ENCODE results near the gene TSKU.

TSKU gene

DNA sequence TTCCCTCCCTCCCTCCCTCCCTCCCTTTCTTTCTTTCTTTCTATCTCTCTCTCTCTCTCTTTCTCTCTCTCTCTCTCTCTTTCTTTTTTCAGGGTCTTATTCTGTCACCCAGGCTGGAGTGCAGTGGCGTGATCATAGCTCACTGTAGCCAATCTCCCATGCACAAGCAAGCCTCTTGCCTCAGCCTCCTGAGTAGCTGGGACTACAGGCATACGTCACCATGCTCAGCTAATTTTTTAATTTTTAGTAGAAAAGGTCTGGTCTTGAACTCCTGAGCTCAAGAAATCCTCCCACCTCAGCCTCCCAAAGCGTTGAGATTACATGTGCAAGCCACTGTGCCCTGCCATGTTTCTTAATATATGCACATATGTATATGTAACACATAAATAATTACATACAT lies 19.0 kb downstream of the TSKU start:
- H3K4me3 Mint-ChIP-seq, result no peak overlapping the region
- ATAC-seq (replicated peaks) (no peak), DNase-seq (no peak)
- no peaks in the 10 kb centered on the region for H3K36me3 Mint-ChIP-seq
- H3K27me3 Mint-ChIP-seq, result peaks cover 44 to 48% of the 10 kb centered on the region in 2 donors
- H3K9me3 Mint-ChIP-seq, result no peaks in the 10 kb centered on the region
- peaks cover 4 to 9% of the 10 kb centered on the region in 2 donors for H3K4me1 Mint-ChIP-seq
- no peak overlapping the region for H3K27ac Mint-ChIP-seq

DNA sequence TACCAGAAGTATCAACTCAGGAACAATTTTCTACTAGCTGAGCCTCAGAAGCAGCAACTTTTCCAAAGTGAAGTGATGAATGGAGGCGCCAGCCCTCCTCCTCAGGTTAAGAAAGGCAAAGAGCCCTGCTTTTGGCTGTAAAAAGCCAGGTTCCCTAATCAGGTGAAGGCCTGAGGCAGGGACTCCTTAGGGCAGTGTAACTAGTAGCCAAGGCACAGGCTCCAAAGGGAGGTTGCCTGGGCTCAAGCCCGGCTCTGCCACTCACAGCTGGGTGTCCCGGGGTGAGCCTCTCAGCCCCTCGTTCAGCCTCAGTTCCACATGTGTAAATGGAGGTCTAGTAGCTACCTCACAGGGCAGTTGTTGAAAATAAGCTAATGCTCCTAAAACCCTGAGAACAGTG lies 19.5 kb downstream of the TSKU start:
- no peaks in the 10 kb centered on the region for H3K9me3 Mint-ChIP-seq
- no peak for ATAC-seq (replicated peaks)
- H3K27me3 Mint-ChIP-seq, result peaks cover 44 to 52% of the 10 kb centered on the region in 2 donors
- peaks cover 6 to 13% of the 10 kb centered on the region in 2 donors for H3K4me1 Mint-ChIP-seq
- H3K4me3 Mint-ChIP-seq, result no peak overlapping the region
- no peak for DNase-seq
- no peaks in the 10 kb centered on the region for H3K36me3 Mint-ChIP-seq
- no peak overlapping the region for H3K27ac Mint-ChIP-seq

DNA sequence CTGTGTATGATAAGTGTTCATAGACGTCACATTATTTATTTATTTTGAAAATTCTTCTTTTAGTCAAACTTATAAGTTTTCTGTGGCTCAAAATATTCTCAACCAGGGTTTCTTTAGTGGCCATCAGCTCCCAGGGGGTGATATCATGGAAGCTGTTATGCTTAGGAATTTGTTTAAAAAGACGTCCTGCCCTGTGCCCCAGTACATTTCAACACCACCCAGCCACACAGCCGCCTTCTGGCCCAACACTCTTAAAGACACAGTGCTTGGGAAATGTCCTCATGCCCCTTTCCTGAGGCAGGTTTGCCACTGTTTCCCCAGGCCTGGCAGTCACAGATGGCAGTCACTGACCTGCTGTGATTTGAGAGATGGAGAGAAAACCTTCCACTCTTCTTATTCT lies 19.9 kb downstream of the TSKU start:
- Mint-ChIP-seq H3K36me3 (no peaks in the 10 kb centered on the region), H3K27me3 (peaks cover 45 to 56% of the 10 kb centered on the region in 2 donors), H3K4me1 (peaks cover 6 to 14% of the 10 kb centered on the region in 2 donors), H3K9me3 (no peaks in the 10 kb centered on the region), H3K27ac (no peak overlapping the region), H3K4me3 (no peak overlapping the region)
- DNase-seq (no peak), ATAC-seq (replicated peaks) (no peak)

DNA sequence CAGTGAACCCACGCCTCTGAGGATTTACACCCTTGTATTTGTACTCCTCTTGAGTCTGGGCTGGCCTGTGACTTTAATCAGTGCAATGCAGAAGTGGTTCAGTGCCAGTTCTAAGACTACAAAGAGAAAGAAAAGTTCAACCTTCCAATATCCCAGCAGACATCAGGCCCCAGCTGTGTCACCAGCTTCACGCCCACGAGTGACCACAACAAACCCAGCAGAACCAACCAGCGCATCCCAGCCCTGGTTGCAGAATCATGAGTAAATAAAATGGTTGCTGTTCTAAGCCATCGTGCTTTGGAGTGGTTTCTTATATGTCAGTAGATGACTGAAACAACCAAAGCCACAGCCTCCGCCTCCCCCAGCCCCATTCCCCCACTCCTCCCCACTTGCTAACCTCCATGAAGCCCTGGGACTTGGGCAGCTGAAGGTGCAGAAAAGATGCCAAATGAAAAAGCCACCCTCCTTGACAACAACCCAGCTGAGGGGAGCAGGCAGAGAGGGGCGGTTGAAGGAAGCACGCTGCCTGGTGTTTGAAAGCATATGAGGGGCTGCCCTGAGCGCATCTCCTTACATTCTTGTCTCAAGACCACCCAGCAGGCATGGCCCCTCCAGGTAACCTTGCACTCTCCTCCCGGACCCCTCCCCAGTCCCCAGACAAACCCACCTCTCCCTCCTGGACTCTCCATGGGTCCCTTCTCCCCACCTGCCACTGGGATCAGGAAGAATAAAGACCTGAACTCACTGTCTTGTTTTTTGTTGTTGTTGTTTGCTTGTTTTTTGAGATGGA lies 20.9 kb downstream of the TSKU start:
- DNase-seq (no peak), ATAC-seq (replicated peaks) (peak in 1 of 2 donors; percentile 23)
- no peak overlapping the region for H3K4me3 Mint-ChIP-seq
- H3K27ac Mint-ChIP-seq, result no peak overlapping the region
- H3K9me3 Mint-ChIP-seq, result no peaks in the 10 kb centered on the region
- no peaks in the 10 kb centered on the region for H3K36me3 Mint-ChIP-seq
- H3K4me1 Mint-ChIP-seq, result peaks cover 4 to 14% of the 10 kb centered on the region in 2 donors
- peaks cover 47 to 63% of the 10 kb centered on the region in 2 donors for H3K27me3 Mint-ChIP-seq

DNA sequence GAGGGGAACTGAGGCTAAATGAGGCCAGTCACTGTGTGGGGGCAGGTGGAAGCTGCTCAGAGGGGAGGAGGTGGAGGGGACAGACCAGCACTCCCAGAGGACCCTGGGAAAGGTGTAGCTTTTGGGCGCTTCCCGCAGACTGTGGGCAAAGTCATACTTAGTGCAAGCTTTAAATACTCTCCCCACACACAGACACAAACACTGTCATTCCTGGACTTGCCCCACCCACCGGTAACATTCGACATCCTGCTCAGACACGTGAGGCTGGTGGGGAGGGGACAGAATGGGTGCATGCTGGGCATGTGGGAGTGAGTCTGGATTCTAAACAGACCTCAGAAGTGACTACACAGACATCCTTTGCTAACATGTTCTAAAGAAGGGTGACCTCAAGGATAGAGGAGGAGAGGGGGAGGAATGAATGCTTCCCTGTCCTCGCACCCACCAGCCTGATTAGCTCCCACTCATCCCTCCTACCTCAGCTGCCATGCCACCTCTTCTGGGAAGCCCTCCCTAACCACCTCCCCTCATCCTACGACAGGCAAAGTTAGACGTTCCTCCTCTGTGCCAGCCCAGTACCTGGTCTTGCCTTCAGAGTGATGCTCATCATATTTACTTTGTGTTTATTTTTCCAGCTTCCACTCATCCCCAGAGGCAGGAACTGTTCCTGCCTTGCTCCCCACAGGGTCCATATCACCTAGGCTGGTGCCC lies 22.2 kb downstream of the TSKU start:
- no peaks in the 10 kb centered on the region for H3K36me3 Mint-ChIP-seq

DNA sequence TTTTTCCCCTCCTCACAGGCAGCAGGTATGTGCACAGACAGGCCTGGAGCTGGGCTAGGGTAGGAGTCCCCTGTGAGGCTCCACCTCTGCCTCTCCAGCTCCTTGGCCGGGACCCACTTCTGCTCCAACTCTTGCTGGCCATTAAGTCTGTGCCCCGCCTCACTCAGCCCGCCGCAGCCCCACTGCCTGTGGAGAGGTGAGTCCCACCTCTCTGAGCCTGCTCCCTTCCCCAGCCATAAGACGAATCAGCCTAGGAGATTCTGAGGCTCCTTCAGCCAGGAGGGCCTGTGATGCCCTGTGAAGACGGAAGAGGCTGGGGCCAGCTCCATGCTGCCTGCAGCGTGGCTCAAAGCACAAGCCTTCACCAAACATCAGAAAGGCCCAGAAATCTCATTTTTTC lies 23.0 kb downstream of the TSKU start:
- no peak overlapping the region for H3K27ac Mint-ChIP-seq
- no peak overlapping the region for H3K4me3 Mint-ChIP-seq
- H3K36me3 Mint-ChIP-seq, result no peaks in the 10 kb centered on the region
- H3K27me3 Mint-ChIP-seq, result peaks cover 43 to 59% of the 10 kb centered on the region in 2 donors
- DNase-seq (no peak), ATAC-seq (replicated peaks) (no peak)
- no peaks in the 10 kb centered on the region for H3K9me3 Mint-ChIP-seq
- H3K4me1 Mint-ChIP-seq, result peaks cover 7 to 12% of the 10 kb centered on the region in 2 donors

More for the DNA sequence above, 22.2 kb downstream of the TSKU start:
- DNase-seq (no peak), ATAC-seq (replicated peaks) (peak in 1 of 2 donors; percentile 22)
- H3K27me3 Mint-ChIP-seq, result peaks cover 43 to 59% of the 10 kb centered on the region in 2 donors
- peaks cover 5 to 8% of the 10 kb centered on the region in 2 donors for H3K4me1 Mint-ChIP-seq
- no peaks in the 10 kb centered on the region for H3K9me3 Mint-ChIP-seq
- H3K27ac Mint-ChIP-seq, result no peak overlapping the region
- H3K4me3 Mint-ChIP-seq, result no peak overlapping the region

DNA sequence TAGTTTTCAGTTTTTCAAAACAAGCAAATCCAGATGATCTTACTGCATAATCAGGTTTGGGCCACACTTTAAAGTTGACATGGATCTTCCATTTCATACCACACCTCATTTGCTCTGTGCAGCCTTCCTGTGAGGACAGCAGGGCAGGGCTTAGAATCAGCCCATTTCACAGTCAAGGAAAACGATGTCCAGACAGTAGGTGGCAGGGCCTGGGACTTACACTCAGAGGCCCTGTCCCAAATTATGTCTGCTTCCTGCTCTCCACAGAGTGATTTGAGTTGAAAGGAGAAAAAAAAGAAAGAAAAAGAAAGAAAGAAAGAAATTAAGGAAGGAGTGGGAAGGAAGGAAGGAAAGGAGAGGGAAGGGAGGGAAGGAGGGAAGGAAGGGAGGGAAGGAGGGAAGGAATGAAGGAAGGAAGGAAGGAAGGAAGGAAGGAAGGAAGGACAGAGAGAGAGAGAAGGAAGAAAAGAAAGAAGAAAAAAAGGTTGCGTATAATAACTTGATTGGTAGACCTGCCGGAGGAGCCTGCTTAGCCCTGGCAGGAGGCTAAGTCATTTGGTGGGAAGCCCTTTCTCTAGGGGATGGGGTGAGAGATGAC lies 23.6 kb downstream of the TSKU start:
- H3K27me3 Mint-ChIP-seq, result peaks cover 43 to 59% of the 10 kb centered on the region in 2 donors
- H3K27ac Mint-ChIP-seq, result no peak overlapping the region

DNA sequence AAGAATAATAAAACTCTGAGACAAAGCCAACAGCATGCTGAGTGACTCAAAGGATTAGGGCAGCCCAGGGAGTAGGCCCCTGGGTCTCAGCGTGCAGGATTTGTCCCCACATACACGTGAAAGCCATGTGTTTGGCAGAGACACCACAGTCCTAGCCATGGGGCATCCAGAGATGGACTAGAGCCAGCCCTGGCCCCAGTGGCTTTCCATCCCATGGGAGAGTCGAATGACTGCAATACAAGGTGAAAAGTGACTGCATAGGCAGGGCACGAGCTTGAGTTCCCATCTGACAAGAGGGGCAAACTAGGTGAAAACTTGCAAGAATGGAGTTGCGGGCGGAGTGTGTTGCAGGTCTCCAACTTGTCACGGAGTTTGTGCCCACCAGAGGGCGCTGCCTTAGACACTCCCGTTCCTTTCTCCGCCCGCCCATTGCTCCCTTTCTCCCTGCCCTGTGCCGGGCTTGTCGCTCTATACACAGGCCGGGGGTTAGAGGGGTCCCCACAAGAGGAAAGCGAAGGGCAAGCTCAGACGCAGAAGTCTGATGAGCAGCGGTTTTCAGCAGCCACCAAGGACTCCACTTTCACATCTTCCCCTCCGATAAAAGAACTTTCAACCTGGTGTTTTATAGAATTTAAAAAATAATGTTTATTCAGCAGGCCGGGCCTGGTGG lies 24.2 kb downstream of the TSKU start:
- Mint-ChIP-seq H3K4me3 (no peak overlapping the region), H3K27ac (no peak overlapping the region), H3K4me1 (peaks cover 6 to 12% of the 10 kb centered on the region in 2 donors), H3K27me3 (peaks cover 39 to 59% of the 10 kb centered on the region in 2 donors), H3K9me3 (no peaks in the 10 kb centered on the region), H3K36me3 (no peaks in the 10 kb centered on the region)
- peak; percentile 79 to 80 for ATAC-seq (replicated peaks)
- peak; percentile 46 for DNase-seq

More for the DNA sequence above, 23.6 kb downstream of the TSKU start:
- Mint-ChIP-seq H3K9me3 (no peaks in the 10 kb centered on the region), H3K36me3 (no peaks in the 10 kb centered on the region), H3K4me1 (peaks cover 7 to 12% of the 10 kb centered on the region in 2 donors), H3K4me3 (no peak overlapping the region)
- ATAC-seq (replicated peaks) (peak in 1 of 2 donors; percentile 12), DNase-seq (no peak)

DNA sequence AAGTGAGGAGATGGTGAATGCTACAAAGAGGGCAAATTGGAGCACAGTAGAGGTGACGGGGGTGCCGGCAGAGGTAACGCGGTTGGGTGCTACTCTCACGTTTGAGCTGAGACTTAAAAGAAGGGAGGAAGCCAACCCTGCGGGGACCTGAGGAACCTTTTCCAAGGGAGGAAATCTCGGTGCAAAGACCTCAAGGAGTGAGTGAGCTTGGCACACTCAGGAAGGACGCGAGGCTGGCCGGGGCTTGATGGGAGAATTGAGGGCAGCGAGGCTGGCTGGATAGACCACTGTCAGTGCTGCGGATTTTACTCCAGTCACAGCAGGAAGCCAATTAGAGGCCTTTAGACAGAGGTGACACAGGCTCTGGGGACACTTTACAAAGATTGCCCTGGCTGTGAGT lies 25.0 kb downstream of the TSKU start:
- Mint-ChIP-seq H3K4me1 (peaks cover 6 to 12% of the 10 kb centered on the region in 2 donors), H3K27me3 (peaks cover 37 to 56% of the 10 kb centered on the region in 2 donors), H3K36me3 (no peaks in the 10 kb centered on the region), H3K27ac (no peak overlapping the region), H3K9me3 (no peaks in the 10 kb centered on the region), H3K4me3 (no peak overlapping the region)
- ATAC-seq (replicated peaks) (no peak), DNase-seq (no peak)

DNA sequence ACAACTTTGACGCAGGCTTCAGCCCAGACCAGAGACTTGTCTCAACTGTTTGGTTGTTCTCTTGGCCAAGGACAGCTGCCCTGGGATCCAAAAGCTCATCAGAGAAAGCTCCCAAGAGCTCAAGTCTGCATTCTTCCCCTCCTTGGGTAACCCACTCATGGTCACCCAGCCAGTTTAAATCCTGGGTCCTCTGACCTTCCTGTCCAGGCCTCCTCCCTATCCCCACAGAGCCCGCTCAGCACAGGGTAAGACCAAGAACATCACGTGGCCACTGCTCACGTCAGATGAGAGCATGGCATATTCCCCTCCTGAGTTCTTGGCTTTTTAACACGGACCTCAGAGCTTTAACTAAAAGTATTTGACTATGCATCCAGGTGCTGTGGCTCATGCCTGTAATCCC lies 25.8 kb downstream of the TSKU start:
- no peak overlapping the region for H3K4me3 Mint-ChIP-seq
- H3K27me3 Mint-ChIP-seq, result peaks cover 29 to 48% of the 10 kb centered on the region in 2 donors
- H3K4me1 Mint-ChIP-seq, result peaks cover 6 to 12% of the 10 kb centered on the region in 2 donors
- no peaks in the 10 kb centered on the region for H3K36me3 Mint-ChIP-seq
- H3K9me3 Mint-ChIP-seq, result no peaks in the 10 kb centered on the region
- H3K27ac Mint-ChIP-seq, result no peak overlapping the region
- DNase-seq, result no peak
- ATAC-seq (replicated peaks), result no peak

DNA sequence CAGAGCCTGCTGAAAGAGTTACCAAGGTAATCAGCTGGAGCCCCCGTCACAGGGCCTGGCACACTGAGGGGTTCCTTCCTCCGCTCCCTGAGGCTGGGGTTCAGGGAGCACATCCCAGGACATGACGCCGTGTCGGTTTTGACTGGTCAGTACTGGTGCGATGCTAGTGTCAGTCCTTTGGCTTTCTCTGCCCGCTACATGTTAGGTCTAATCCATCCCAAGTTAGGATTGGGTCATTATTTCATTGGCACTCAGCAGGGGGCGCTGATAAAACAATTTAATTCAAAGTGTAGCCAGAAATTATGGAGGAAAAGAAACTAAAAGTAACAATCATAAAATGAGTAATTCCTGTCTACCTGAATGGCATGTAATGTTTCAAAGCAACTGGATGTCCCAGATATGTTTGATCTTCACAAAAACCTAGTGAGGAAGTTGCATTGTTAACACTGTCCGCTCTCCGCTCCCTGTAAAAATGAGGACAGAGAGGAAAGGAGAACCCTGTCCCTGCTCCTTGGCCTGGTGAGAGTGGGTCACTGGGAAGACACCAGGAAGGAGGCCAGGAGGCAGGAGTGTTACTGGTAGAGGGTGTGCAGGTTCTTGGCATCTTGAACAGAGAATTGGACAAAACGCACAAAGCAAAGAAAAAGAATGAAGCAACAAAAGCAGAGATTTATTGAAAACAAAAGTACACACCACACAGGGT lies 27.1 kb downstream of the TSKU start:
- H3K27me3 Mint-ChIP-seq, result peaks cover 23 to 37% of the 10 kb centered on the region in 2 donors
- peak overlapping the region; percentile 94 for H3K27ac Mint-ChIP-seq
- H3K4me3 Mint-ChIP-seq, result peak overlapping the region in 1 of 2 donors; percentile 18
- DNase-seq (peak; percentile 33), ATAC-seq (replicated peaks) (peak; percentile 65 to 68)
- H3K36me3 Mint-ChIP-seq, result peaks cover 0 to 1% of the 10 kb centered on the region in 2 donors
- peaks cover 1 to 2% of the 10 kb centered on the region in 2 donors for H3K9me3 Mint-ChIP-seq
- peaks cover 6 to 12% of the 10 kb centered on the region in 2 donors for H3K4me1 Mint-ChIP-seq

DNA sequence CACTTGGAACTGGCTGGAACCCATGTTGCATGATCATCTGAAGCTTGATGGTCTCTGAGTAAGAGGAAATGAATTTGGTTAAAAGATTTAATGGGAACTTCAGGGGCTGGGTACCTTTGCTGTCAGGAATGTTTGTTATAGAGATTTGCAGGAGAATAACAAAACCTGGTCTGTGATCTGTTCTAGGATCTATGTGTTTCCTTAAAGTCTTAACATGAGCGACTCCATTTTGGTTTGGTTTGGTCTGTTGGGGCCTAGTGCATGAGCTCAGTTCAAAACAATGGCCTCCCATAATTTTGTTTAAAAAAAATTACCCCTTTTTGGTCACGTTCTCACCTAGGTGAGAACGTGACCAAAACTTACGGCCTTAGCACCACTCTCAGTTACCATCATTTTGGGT lies 28.1 kb downstream of the TSKU start:
- Mint-ChIP-seq H3K27ac (no peak overlapping the region), H3K9me3 (peaks cover 4 to 9% of the 10 kb centered on the region in 2 donors), H3K36me3 (peaks cover 2 to 3% of the 10 kb centered on the region in 2 donors), H3K4me3 (no peak overlapping the region), H3K27me3 (peaks cover 14 to 27% of the 10 kb centered on the region in 2 donors), H3K4me1 (peaks cover 6 to 12% of the 10 kb centered on the region in 2 donors)
- DNase-seq (no peak), ATAC-seq (replicated peaks) (no peak)

DNA sequence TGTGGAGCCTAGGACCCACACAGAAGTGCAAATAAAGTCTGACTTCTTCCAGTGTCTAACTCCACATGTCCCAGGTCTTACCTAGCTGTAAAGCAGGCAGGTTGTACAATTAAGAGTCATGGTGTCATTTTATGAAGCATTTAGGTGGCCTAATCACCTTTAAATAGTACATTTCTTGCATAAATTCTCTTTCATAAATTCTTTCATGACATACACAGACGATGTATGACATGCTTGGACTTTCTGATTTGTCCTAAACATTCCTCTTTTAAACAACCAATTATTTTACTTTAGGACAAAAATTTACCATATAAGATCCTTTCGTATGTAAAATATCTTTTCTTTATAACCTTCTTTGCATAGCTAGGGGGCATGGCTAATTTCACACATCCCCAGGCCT lies 31.3 kb downstream of the TSKU start:
- no peak overlapping the region for H3K27ac Mint-ChIP-seq
- peaks cover 4 to 7% of the 10 kb centered on the region in 2 donors for H3K4me1 Mint-ChIP-seq
- H3K27me3 Mint-ChIP-seq, result peaks cover 5 to 14% of the 10 kb centered on the region in 2 donors
- peaks cover 2 to 6% of the 10 kb centered on the region in 2 donors for H3K36me3 Mint-ChIP-seq
- no peak for ATAC-seq (replicated peaks)
- DNase-seq, result no peak
- peaks cover 8 to 14% of the 10 kb centered on the region in 2 donors for H3K9me3 Mint-ChIP-seq
- H3K4me3 Mint-ChIP-seq, result no peak overlapping the region

All from stimulated activated naive B cell treated with anti-CD40 and anti-IgM and Interleukin-4, amounts not matched to agents 10 μg/mL and 1 μg/mL and 100 μg/mL, for 72 hours (primary cell).